Esophagus muscularis mucosa (tissue), 4 donors: ENCODE data around the gene SPSB4.

ENCODE experiments used
- EP300 ChIP-seq: sonication (generic); formaldehyde crosslinking; IDR thresholded peaks from one replicate; pipeline ENCODE4 v1.6.1; 2017; ENCODE audit warnings: antibody characterized with exemption
- POLR2A ChIP-seq: fragments of 450-650 bp; IDR thresholded peaks from one replicate; pipeline ENCODE4 v1.6.1; 2017; ENCODE audit warnings: antibody characterized with exemption, moderate library complexity, mild to moderate bottlenecking, low read depth
- TF ChIP-seq, protein P1 (sequence below), 3 experiments: fragments of 200-600 bp in 2 of 3; fragments of 450-650 bp in 1 of 3; sonication (generic) in 2 of 3; IDR thresholded peaks; one replicate each; pipeline ENCODE4 v1.5.1; 2017 to 2019; ENCODE audit warnings: antibody characterized with exemption in 3 of 3, mild to moderate bottlenecking in 2 of 3, moderate library complexity in 1 of 3

DNA sequence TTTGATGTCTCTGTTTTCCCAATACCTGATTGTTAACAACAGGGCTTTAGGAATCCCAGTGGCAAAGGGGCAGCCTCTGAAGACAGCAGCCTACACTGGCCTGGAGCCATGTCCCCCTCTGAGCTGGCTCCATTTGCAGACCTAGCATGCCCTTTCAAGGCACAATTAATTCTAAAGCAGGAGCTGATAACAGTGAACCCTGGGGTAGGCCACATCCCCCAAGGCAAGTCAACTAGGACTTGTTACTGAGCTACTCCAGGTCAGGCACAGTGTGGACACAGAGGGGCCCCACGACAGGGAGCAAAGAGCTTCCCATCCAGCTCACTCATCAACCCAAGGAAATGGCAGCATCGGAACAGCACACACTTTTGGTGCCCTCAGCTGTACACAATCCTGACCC, 51.9 kb downstream of the SPSB4 start:
- TF ChIP-seq, protein P1, sequence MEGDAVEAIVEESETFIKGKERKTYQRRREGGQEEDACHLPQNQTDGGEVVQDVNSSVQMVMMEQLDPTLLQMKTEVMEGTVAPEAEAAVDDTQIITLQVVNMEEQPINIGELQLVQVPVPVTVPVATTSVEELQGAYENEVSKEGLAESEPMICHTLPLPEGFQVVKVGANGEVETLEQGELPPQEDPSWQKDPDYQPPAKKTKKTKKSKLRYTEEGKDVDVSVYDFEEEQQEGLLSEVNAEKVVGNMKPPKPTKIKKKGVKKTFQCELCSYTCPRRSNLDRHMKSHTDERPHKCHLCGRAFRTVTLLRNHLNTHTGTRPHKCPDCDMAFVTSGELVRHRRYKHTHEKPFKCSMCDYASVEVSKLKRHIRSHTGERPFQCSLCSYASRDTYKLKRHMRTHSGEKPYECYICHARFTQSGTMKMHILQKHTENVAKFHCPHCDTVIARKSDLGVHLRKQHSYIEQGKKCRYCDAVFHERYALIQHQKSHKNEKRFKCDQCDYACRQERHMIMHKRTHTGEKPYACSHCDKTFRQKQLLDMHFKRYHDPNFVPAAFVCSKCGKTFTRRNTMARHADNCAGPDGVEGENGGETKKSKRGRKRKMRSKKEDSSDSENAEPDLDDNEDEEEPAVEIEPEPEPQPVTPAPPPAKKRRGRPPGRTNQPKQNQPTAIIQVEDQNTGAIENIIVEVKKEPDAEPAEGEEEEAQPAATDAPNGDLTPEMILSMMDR (IDR thresholded peaks at IDR 0.05), result no peak
- TF ChIP-seq POLR2A (no peak), EP300 (no peak)
